Lower leg skin (tissue), 4 donors: ENCODE data around the gene GORASP1. TPM values are rescaled to one million over a fixed set of nuclear protein-coding genes. Genes with fewer than 3 reads are reported as not detected.

Experiments
- DNase-seq, 2 donors: peaks; one replicate each; pipeline ENCODE4 v3.0.0-alpha.2; 2019; ENCODE audit warnings: low spot score in 2 of 2
- H3K4me3 ChIP-seq: fragments of 200-600 bp; sonication (generic); 2 replicates; pipeline ENCODE4 v1.5.1; 2017; ENCODE audit warnings: mild to moderate bottlenecking, low read depth; ENCODE audit not compliant: poor library complexity, severe bottlenecking
- CTCF ChIP-seq, 3 donors: fragments of 450-650 bp; IDR thresholded peaks; one replicate each; pipeline ENCODE4 v1.5.1; 2016; ENCODE audit warnings: antibody characterized with exemption in 3 of 3, mild to moderate bottlenecking in 3 of 3, moderate library complexity in 2 of 3
- POLR2A ChIP-seq, 2 donors: fragments of 450-650 bp; IDR thresholded peaks; one replicate each; pipeline ENCODE4 v1.6.1; 2016 to 2017; ENCODE audit warnings: antibody characterized with exemption in 2 of 2, mild to moderate bottlenecking in 1 of 2, moderate library complexity in 1 of 2
- WGBS, 2 donors: methylation state at CpG; one replicate each; pipeline ENCODE4 v1.1.5; 2018; 5-methylcytosine and 5-hydroxymethylcytosine counted together
- intact Hi-C: fragments of 100-400 bp; cut with DNase I; formaldehyde crosslinking; loops from one replicate; pipeline ENCODE4 v1.15.0; 2023; ENCODE audit warnings: low total_unique reads
- total RNA-seq, 4 donors: library from RNA; depleted of rRNA; stranded (reverse); fragments of >200 nt; gene quantifications; one replicate each; pipeline ENCODE4 v1.1.0, GENCODE V29; 2016

Gene GORASP1
- total RNA-seq, 4 donors from 2014 or later: 40.1 to 87.4 (median 56.4) TPM

- intact Hi-C loops: loop anchor here (5.0 kb wide), 1 partner anchor 166 kb away; no protein-coding TSS in a partner anchor
- no peak overlapping the region for H3K4me3 ChIP-seq
- TF ChIP-seq CTCF (IDR thresholded peaks at IDR 0.05) (no peak), POLR2A (IDR thresholded peaks at IDR 0.05) (no peak)
- DNase-seq: no peak
- WGBS, 2 donors: 63 to 65% methylated on average over 12 of the region's 12 CpGs
Observed at GRCh38 chr3:39125841-39126500, 18.5 kb upstream of the GORASP1 start.

- DNase-seq: no peak
- TF ChIP-seq POLR2A (IDR thresholded peaks at IDR 0.05): no peak
- TF ChIP-seq CTCF (IDR thresholded peaks at IDR 0.05): no peak
- no peak overlapping the region for H3K4me3 ChIP-seq
- 79 to 85% methylated on average over 5 of the region's 5 CpGs for WGBS, 2 donors
- intact Hi-C loops: loop anchor here (5.0 kb wide), 1 partner anchor 167 kb away; no protein-coding TSS in a partner anchor
Observed at GRCh38 chr3:39124876-39125840, 17.7 kb upstream of the GORASP1 start.

- DNase-seq: no peak
- H3K4me3 ChIP-seq: no peak overlapping the region
- TF ChIP-seq POLR2A (IDR thresholded peaks at IDR 0.05): no peak
- no peak for TF ChIP-seq CTCF (IDR thresholded peaks at IDR 0.05)
- intact Hi-C loops: no loop called here
- WGBS, 2 donors: 89 to 93% methylated on average over 1 of the region's 1 CpG
Observed at GRCh38 chr3:39122813-39123212, 15.4 kb upstream of the GORASP1 start.

GRCh38 chr3:39121621-39122020 lies 14.2 kb upstream of the GORASP1 start:
- intact Hi-C loops: no loop called here

More at GRCh38 chr3:39121621-39122020, 14.2 kb upstream of the GORASP1 start:
- WGBS, 2 donors: 91 to 97% methylated on average over 2 of the region's 2 CpGs
- TF ChIP-seq POLR2A (IDR thresholded peaks at IDR 0.05) (no peak), CTCF (IDR thresholded peaks at IDR 0.05) (no peak)
- no peak for DNase-seq
- H3K4me3 ChIP-seq: no peak overlapping the region
